ENCODE data around the gene SCAPER.
"Not testable (repeated sequence)": the region's sequence is repeated elsewhere in the genome, so short reads cannot be mapped to it uniquely, and the experiment has no call there.

The SCAPER gene

GRCh38 chr15:76875911-76876310, 29.2 kb downstream of the SCAPER start:
- H3K27me3 ChIP-seq (ENCODE audit: insufficient read depth, poor library complexity, severe bottlenecking): no peaks in the 10 kb centered on the region
- TF ChIP-seq POLR2AphosphoS5 (IDR thresholded peaks at IDR 0.05; ENCODE audit: low read depth): no peak
- no peak for TF ChIP-seq GABPA (IDR thresholded peaks at IDR 0.05; ENCODE audit: low read depth)
- no peak for TF ChIP-seq REST (IDR thresholded peaks at IDR 0.05; ENCODE audit: insufficient replicate concordance, low read depth)
- no peak for TF ChIP-seq SPI1 (IDR thresholded peaks at IDR 0.05; ENCODE audit: borderline replicate concordance, low read depth)
- TF ChIP-seq CTCF (IDR thresholded peaks at IDR 0.05; ENCODE audit: insufficient read depth, low read length): no peak
- no peak overlapping the region for H3K27ac ChIP-seq (replicated peaks)
- H3K4me3 ChIP-seq (replicated peaks; ENCODE audit: insufficient read depth, low read length): no peak overlapping the region
- no peak for DNase-seq (ENCODE audit: low read depth in 1 of 2, low spot score in 1 of 2)

GRCh38 chr15:76873066-76873465, 32.1 kb downstream of the SCAPER start:
- DNase-seq (ENCODE audit: low read depth in 1 of 2, low spot score in 1 of 2); H3K27me3 ChIP-seq (ENCODE audit: insufficient read depth, poor library complexity, severe bottlenecking); H3K4me3 ChIP-seq (replicated peaks; ENCODE audit: insufficient read depth, low read length); H3K27ac ChIP-seq (replicated peaks): not testable (repeated sequence)

GRCh38 chr15:76871930-76872329, 33.2 kb downstream of the SCAPER start:
- no peak for DNase-seq (ENCODE audit: low read depth in 1 of 2, low spot score in 1 of 2)
- H3K4me3 ChIP-seq (replicated peaks; ENCODE audit: insufficient read depth, low read length): no peak overlapping the region
- TF ChIP-seq POLR2AphosphoS5 (IDR thresholded peaks at IDR 0.05; ENCODE audit: low read depth) (no peak), SPI1 (IDR thresholded peaks at IDR 0.05; ENCODE audit: borderline replicate concordance, low read depth) (no peak), GABPA (IDR thresholded peaks at IDR 0.05; ENCODE audit: low read depth) (no peak)
- H3K27ac ChIP-seq (replicated peaks): no peak overlapping the region
- no peaks in the 10 kb centered on the region for H3K27me3 ChIP-seq (ENCODE audit: insufficient read depth, poor library complexity, severe bottlenecking)

- no peak for TF ChIP-seq SPI1 (IDR thresholded peaks at IDR 0.05; ENCODE audit: borderline replicate concordance, low read depth)
- TF ChIP-seq POLR2AphosphoS5 (IDR thresholded peaks at IDR 0.05; ENCODE audit: low read depth): no peak
- no peak for TF ChIP-seq GABPA (IDR thresholded peaks at IDR 0.05; ENCODE audit: low read depth)
- TF ChIP-seq REST (IDR thresholded peaks at IDR 0.05; ENCODE audit: insufficient replicate concordance, low read depth): no peak
- TF ChIP-seq CTCF (IDR thresholded peaks at IDR 0.05; ENCODE audit: insufficient read depth, low read length): no peak
- H3K27me3 ChIP-seq (ENCODE audit: insufficient read depth, poor library complexity, severe bottlenecking): no peaks in the 10 kb centered on the region
- DNase-seq (ENCODE audit: low read depth in 1 of 2, low spot score in 1 of 2): no peak
- H3K4me3 ChIP-seq (replicated peaks; ENCODE audit: insufficient read depth, low read length): no peak overlapping the region
- no peak overlapping the region for H3K27ac ChIP-seq (replicated peaks)
These were observed 36.4 kb downstream of the SCAPER start for GRCh38 chr15:76868740-76869139.

GRCh38 chr15:76866716-76867321, 38.3 kb downstream of the SCAPER start:
- Histone ChIP-seq H3K27ac (replicated peaks) (no peak overlapping the region), H3K27me3 (ENCODE audit: insufficient read depth, poor library complexity, severe bottlenecking) (no peaks in the 10 kb centered on the region), H3K4me3 (replicated peaks; ENCODE audit: insufficient read depth, low read length) (no peak overlapping the region)
- no peak for TF ChIP-seq POLR2AphosphoS5 (IDR thresholded peaks at IDR 0.05; ENCODE audit: low read depth)
- TF ChIP-seq REST (IDR thresholded peaks at IDR 0.05; ENCODE audit: insufficient replicate concordance, low read depth): no peak
- TF ChIP-seq GABPA (IDR thresholded peaks at IDR 0.05; ENCODE audit: low read depth): no peak
- no peak for TF ChIP-seq SPI1 (IDR thresholded peaks at IDR 0.05; ENCODE audit: borderline replicate concordance, low read depth)
- TF ChIP-seq CTCF (IDR thresholded peaks at IDR 0.05; ENCODE audit: insufficient read depth, low read length): no peak
- DNase-seq (ENCODE audit: low read depth in 1 of 2, low spot score in 1 of 2): peak in 1 of 2 experiments; percentile 17

Measured in HL-60 (cell line).